OCI-LY3 (cell line): ENCODE measurements around the gene PPHLN1.
A peak's percentile ranks its signal among the peaks of the same experiment; 100 is the strongest.
"Not testable (repeated sequence)": the region's sequence is repeated elsewhere in the genome, so short reads cannot be mapped to it uniquely, and the experiment has no call there.

Experiments used
- H2AFZ ChIP-seq: fragments of 200-600, 300-600 bp; shearing (Covaris generic); 2 replicates; pipeline ENCODE4 v1.6.0; 2014; ENCODE audit warnings: antibody characterized with exemption, low read depth, low read length
- H3K27ac ChIP-seq: fragments of 200-600, 300-600 bp; sonication (generic); 2 replicates; pipeline ENCODE4 v1.5.1; 2014; ENCODE audit warnings: mild to moderate bottlenecking, low read length, moderate library complexity, mixed read lengths
- H3K27me3 ChIP-seq: fragments of 200-600, 300-600 bp; sonication (generic); 2 replicates; pipeline ENCODE4 v1.6.1; 2014; ENCODE audit warnings: low read depth, low read length, mixed read lengths
- H3K36me3 ChIP-seq: fragments of 200-600, 300-600 bp; sonication (generic); replicated peaks from 2 replicates; pipeline ENCODE3; 2014; ENCODE audit warnings: low read depth, low read length, mixed read lengths
- H3K4me1 ChIP-seq: fragments of 300-600, 200-600 bp; sonication (generic); 2 replicates; pipeline ENCODE4 v1.6.1; 2014; ENCODE audit warnings: low read length, mixed read lengths
- H3K4me2 ChIP-seq: fragments of 200-600, 300-600 bp; sonication (generic); 2 replicates; pipeline ENCODE4 v1.6.1; 2014; ENCODE audit warnings: low read length, mixed read lengths
- H3K4me3 ChIP-seq: fragments of 300-600, 200-600 bp; sonication (generic); 2 replicates; pipeline ENCODE4 v1.5.1; 2014; ENCODE audit warnings: antibody characterized with exemption, mild to moderate bottlenecking, low read length, moderate library complexity
- H3K79me2 ChIP-seq: fragments of 300-600, 200-600 bp; shearing (Covaris generic); 2 replicates; pipeline ENCODE4 v1.6.1; 2014; ENCODE audit warnings: mild to moderate bottlenecking, low read length, mixed read lengths
- H3K9ac ChIP-seq: fragments of 300-600, 200-600 bp; shearing (Covaris generic); 2 replicates; pipeline ENCODE4 v1.6.0; 2014; ENCODE audit warnings: mild to moderate bottlenecking, low read length, moderate library complexity
- H3K9me3 ChIP-seq: fragments of 200-600, 300-600 bp; shearing (Covaris generic); 2 replicates; pipeline ENCODE4 v1.6.1; 2014; ENCODE audit warnings: low read length, mixed read lengths; ENCODE audit not compliant: insufficient read depth
- H4K20me1 ChIP-seq: fragments of 200-600, 300-600 bp; sonication (generic); 2 replicates; pipeline ENCODE4 v1.6.1; 2016; ENCODE audit warnings: low read length, mixed read lengths; ENCODE audit not compliant: insufficient read depth
- CTCF ChIP-seq: fragments of 200-600, 300-600 bp; sonication (generic); IDR thresholded peaks from 2 replicates; pipeline ENCODE4 v1.5.1; 2014; ENCODE audit warnings: antibody characterized with exemption, low read length, low read depth
- EZH2phosphoT487 ChIP-seq: fragments of 200-600 bp; shearing (Covaris generic); IDR thresholded peaks from 2 replicates; pipeline ENCODE4 v1.6.1; 2018; ENCODE audit warnings: antibody characterized with exemption, mixed run types, low read depth

PPHLN1 gene

GRCh38 chr12:42325326-42325652 is 678 bp upstream of the PPHLN1 start:
- Histone ChIP-seq H3K4me3 (peak overlapping the region; percentile 97), H2AFZ (peak overlapping the region; percentile 87), H3K79me2 (peaks cover 59% of the 10 kb centered on the region), H3K4me1 (peaks cover 20% of the 10 kb centered on the region), H3K36me3 (peaks cover 16% of the 10 kb centered on the region), H4K20me1 (peaks cover 27% of the 10 kb centered on the region), H3K4me2 (peak overlapping the region; percentile 78), H3K27ac (peak overlapping the region; percentile 79), H3K27me3 (no peaks in the 10 kb centered on the region), H3K9ac (peak overlapping the region; percentile 97), H3K9me3 (no peaks in the 10 kb centered on the region)
- no peak for TF ChIP-seq CTCF
- TF ChIP-seq EZH2phosphoT487 = no peak

GRCh38 chr12:42326541-42327226 is 717 bp downstream of the PPHLN1 start:
- Histone ChIP-seq H3K79me2 (peaks cover 71% of the 10 kb centered on the region), H3K9me3 (no peaks in the 10 kb centered on the region), H4K20me1 (peaks cover 38% of the 10 kb centered on the region), H3K4me3 (peak overlapping the region; percentile 97), H3K4me2 (peak overlapping the region; percentile 84), H2AFZ (no peak overlapping the region; the same call in 1 of the 2 replicates), H3K27me3 (no peaks in the 10 kb centered on the region), H3K36me3 (peaks cover 7% of the 10 kb centered on the region), H3K4me1 (peaks cover 24% of the 10 kb centered on the region), H3K9ac (peak overlapping the region; percentile 97), H3K27ac (peak overlapping the region; percentile 79)
- no peak for TF ChIP-seq EZH2phosphoT487
- TF ChIP-seq CTCF = no peak

GRCh38 chr12:42327227-42327590 is 1.2 kb downstream of the PPHLN1 start:
- Histone ChIP-seq H2AFZ (no peak overlapping the region), H4K20me1 (peaks cover 43% of the 10 kb centered on the region), H3K9me3 (no peaks in the 10 kb centered on the region), H3K4me1 (peaks cover 29% of the 10 kb centered on the region), H3K4me2 (peak overlapping the region; percentile 84), H3K4me3 (peak overlapping the region; percentile 97), H3K79me2 (peaks cover 77% of the 10 kb centered on the region), H3K27me3 (no peaks in the 10 kb centered on the region), H3K36me3 (peaks cover 7% of the 10 kb centered on the region), H3K27ac (peak overlapping the region; percentile 79), H3K9ac (peak overlapping the region; percentile 97)
- no peak for TF ChIP-seq CTCF
- no peak for TF ChIP-seq EZH2phosphoT487

GRCh38 chr12:42330097-42330496 is 4.1 kb downstream of the PPHLN1 start:
- H3K4me3 ChIP-seq, H3K9ac ChIP-seq, H2AFZ ChIP-seq, H3K27ac ChIP-seq, H3K27me3 ChIP-seq, H3K9me3 ChIP-seq, H3K4me2 ChIP-seq: not testable (repeated sequence)
- peaks cover 67% of the 10 kb centered on the region for H4K20me1 ChIP-seq
- H3K36me3 ChIP-seq = peaks cover 12% of the 10 kb centered on the region
- H3K79me2 ChIP-seq = peaks cover 98% of the 10 kb centered on the region
- H3K4me1 ChIP-seq = peaks cover 24% of the 10 kb centered on the region
